ENCODE data around the gene ACTN2.

ACTN2 gene

GRCh38 chr1:236692742-236693141 is 6.4 kb downstream of the ACTN2 start:
- no peak overlapping the region for H3K9ac ChIP-seq (ENCODE audit: low read depth, low read length)
- H3K9me3 ChIP-seq (ENCODE audit: control insufficient read depth, insufficient read depth, low read length) = no peaks in the 10 kb centered on the region
- no peaks in the 10 kb centered on the region for H3K4me1 ChIP-seq (ENCODE audit: control insufficient read depth, insufficient read depth, low read length)
- H3K36me3 ChIP-seq (ENCODE audit: control insufficient read depth, insufficient read depth, low read length) = no peaks in the 10 kb centered on the region
- peaks cover 3% of the 10 kb centered on the region for H3K27me3 ChIP-seq (ENCODE audit: control insufficient read depth, insufficient read depth, low read length)
- no peak overlapping the region for H3K4me3 ChIP-seq (ENCODE audit: low read depth, low read length)

DNA sequence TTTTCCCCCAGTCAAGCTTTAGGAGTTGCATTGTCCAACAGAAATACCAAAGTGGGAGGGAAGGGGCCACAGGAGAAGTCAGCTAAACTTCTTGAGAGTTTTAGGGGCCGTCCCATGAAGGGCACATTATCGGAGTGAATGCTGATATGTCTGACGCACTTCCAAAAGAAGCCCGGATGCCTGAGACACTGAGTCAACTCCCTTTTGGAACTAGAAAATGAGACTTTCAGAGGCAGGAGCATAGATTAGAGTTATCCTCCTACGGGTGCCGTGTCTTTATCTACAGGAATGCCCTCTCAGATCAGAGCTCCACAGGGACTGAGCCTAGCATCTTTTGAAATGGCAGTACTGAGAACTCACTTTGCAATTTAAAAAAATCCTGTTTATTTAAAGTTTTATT is 13.1 kb downstream of the ACTN2 start:
- no peaks in the 10 kb centered on the region for H3K36me3 ChIP-seq (ENCODE audit: control insufficient read depth, insufficient read depth, low read length)
- no peak overlapping the region for H3K9ac ChIP-seq (ENCODE audit: low read depth, low read length)
- no peaks in the 10 kb centered on the region for H3K4me1 ChIP-seq (ENCODE audit: control insufficient read depth, insufficient read depth, low read length)
- no peak overlapping the region for H3K4me3 ChIP-seq (ENCODE audit: low read depth, low read length)
- H3K27me3 ChIP-seq (ENCODE audit: control insufficient read depth, insufficient read depth, low read length) = no peaks in the 10 kb centered on the region
- H3K9me3 ChIP-seq (ENCODE audit: control insufficient read depth, insufficient read depth, low read length) = no peaks in the 10 kb centered on the region

DNA sequence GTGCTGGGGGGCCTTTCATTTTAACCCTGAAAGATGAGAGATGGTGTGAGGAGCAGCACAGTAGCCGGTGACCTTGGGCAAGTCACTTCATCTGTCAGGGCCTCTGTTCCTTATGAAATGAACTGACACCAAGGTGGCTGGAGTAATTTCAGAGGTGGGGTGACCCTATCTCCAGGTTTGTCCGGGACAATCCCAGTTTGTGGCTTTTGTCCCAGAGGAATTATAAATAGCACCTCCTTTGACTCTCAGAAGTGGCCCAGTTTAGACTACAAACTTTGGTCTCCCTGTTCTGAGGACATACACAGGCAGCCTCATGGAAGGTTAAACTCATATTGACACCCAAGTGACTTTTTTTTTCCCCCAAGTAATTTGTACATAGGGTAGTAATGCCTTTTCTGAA is 14.6 kb downstream of the ACTN2 start:
- no peak overlapping the region for H3K4me3 ChIP-seq (ENCODE audit: low read depth, low read length)
- H3K9me3 ChIP-seq (ENCODE audit: control insufficient read depth, insufficient read depth, low read length) = no peaks in the 10 kb centered on the region
- H3K27me3 ChIP-seq (ENCODE audit: control insufficient read depth, insufficient read depth, low read length) = no peaks in the 10 kb centered on the region
- no peaks in the 10 kb centered on the region for H3K36me3 ChIP-seq (ENCODE audit: control insufficient read depth, insufficient read depth, low read length)
- H3K4me1 ChIP-seq (ENCODE audit: control insufficient read depth, insufficient read depth, low read length) = no peaks in the 10 kb centered on the region
- no peak overlapping the region for H3K9ac ChIP-seq (ENCODE audit: low read depth, low read length)

GRCh38 chr1:236701782-236702181 is 15.5 kb downstream of the ACTN2 start:
- Histone ChIP-seq H3K36me3 (ENCODE audit: control insufficient read depth, insufficient read depth, low read length) (no peaks in the 10 kb centered on the region), H3K9me3 (ENCODE audit: control insufficient read depth, insufficient read depth, low read length) (no peaks in the 10 kb centered on the region), H3K27me3 (ENCODE audit: control insufficient read depth, insufficient read depth, low read length) (no peaks in the 10 kb centered on the region), H3K9ac (ENCODE audit: low read depth, low read length) (no peak overlapping the region), H3K4me3 (ENCODE audit: low read depth, low read length) (no peak overlapping the region), H3K4me1 (ENCODE audit: control insufficient read depth, insufficient read depth, low read length) (no peaks in the 10 kb centered on the region)

GRCh38 chr1:236702791-236703394 is 16.6 kb downstream of the ACTN2 start:
- no peaks in the 10 kb centered on the region for H3K27me3 ChIP-seq (ENCODE audit: control insufficient read depth, insufficient read depth, low read length)
- no peaks in the 10 kb centered on the region for H3K4me1 ChIP-seq (ENCODE audit: control insufficient read depth, insufficient read depth, low read length)
- H3K4me3 ChIP-seq (ENCODE audit: low read depth, low read length) = no peak overlapping the region
- no peaks in the 10 kb centered on the region for H3K36me3 ChIP-seq (ENCODE audit: control insufficient read depth, insufficient read depth, low read length)
- H3K9me3 ChIP-seq (ENCODE audit: control insufficient read depth, insufficient read depth, low read length) = no peaks in the 10 kb centered on the region
- H3K9ac ChIP-seq (ENCODE audit: low read depth, low read length) = no peak overlapping the region

GRCh38 chr1:236705771-236706170 is 19.5 kb downstream of the ACTN2 start:
- Histone ChIP-seq H3K27me3 (ENCODE audit: control insufficient read depth, insufficient read depth, low read length) (no peaks in the 10 kb centered on the region), H3K4me3 (ENCODE audit: low read depth, low read length) (no peak overlapping the region)

DNA sequence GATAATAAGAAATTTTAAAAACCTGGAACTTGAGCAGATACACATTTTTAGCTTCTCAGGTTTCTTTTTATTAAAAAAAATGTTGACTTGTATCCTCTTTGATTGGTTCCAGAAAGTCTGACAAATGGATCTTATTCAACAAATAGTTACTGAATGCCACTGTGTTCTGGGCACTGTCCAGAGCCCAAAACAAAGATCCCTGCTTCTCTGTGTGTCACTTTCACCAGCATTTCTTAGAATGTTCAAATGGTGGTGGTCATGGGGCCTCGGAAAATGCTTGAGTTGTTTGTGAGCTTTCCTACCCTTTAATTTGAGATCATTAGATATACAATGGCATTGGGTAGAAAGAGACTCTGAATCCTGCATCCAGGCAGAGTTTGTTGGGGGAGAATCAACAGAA is 19.9 kb downstream of the ACTN2 start:
- Histone ChIP-seq H3K36me3 (ENCODE audit: control insufficient read depth, insufficient read depth, low read length) (no peaks in the 10 kb centered on the region), H3K4me3 (ENCODE audit: low read depth, low read length) (no peak overlapping the region), H3K27me3 (ENCODE audit: control insufficient read depth, insufficient read depth, low read length) (no peaks in the 10 kb centered on the region), H3K4me1 (ENCODE audit: control insufficient read depth, insufficient read depth, low read length) (no peaks in the 10 kb centered on the region), H3K9me3 (ENCODE audit: control insufficient read depth, insufficient read depth, low read length) (no peaks in the 10 kb centered on the region), H3K9ac (ENCODE audit: low read depth, low read length) (no peak overlapping the region)

More at GRCh38 chr1:236705771-236706170, 19.5 kb downstream of the ACTN2 start:
- Histone ChIP-seq H3K4me1 (ENCODE audit: control insufficient read depth, insufficient read depth, low read length) (no peaks in the 10 kb centered on the region), H3K9me3 (ENCODE audit: control insufficient read depth, insufficient read depth, low read length) (no peaks in the 10 kb centered on the region), H3K36me3 (ENCODE audit: control insufficient read depth, insufficient read depth, low read length) (no peaks in the 10 kb centered on the region), H3K9ac (ENCODE audit: low read depth, low read length) (no peak overlapping the region)

GRCh38 chr1:236710328-236710892 is 24.1 kb downstream of the ACTN2 start:
- Histone ChIP-seq H3K4me1 (ENCODE audit: control insufficient read depth, insufficient read depth, low read length) (no peaks in the 10 kb centered on the region), H3K27me3 (ENCODE audit: control insufficient read depth, insufficient read depth, low read length) (no peaks in the 10 kb centered on the region), H3K4me3 (ENCODE audit: low read depth, low read length) (no peak overlapping the region), H3K9ac (ENCODE audit: low read depth, low read length) (no peak overlapping the region), H3K9me3 (ENCODE audit: control insufficient read depth, insufficient read depth, low read length) (no peaks in the 10 kb centered on the region), H3K36me3 (ENCODE audit: control insufficient read depth, insufficient read depth, low read length) (no peaks in the 10 kb centered on the region)

DNA sequence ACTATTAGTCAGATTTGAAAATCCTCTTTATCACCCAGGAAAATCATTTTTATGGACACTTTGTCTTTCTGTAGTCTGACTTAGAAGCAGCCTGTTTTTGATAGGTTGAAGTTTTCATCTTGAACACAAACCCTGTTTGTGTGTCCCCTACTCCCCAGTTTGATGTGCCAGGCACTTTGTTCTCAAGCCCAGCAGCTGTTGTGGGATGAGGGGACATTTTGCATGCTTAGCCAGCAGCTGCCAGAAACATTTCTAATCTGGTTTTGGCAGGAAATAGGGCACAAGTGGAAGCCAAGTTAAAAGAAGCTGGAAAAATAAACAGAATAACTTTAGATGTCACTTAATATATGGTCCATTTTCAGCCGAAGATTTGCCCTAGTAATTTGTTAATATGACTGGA is 29.9 kb downstream of the ACTN2 start:
- no peak overlapping the region for H3K4me3 ChIP-seq (ENCODE audit: low read depth, low read length)
- no peaks in the 10 kb centered on the region for H3K36me3 ChIP-seq (ENCODE audit: control insufficient read depth, insufficient read depth, low read length)
- H3K27me3 ChIP-seq (ENCODE audit: control insufficient read depth, insufficient read depth, low read length) = no peaks in the 10 kb centered on the region
- H3K9me3 ChIP-seq (ENCODE audit: control insufficient read depth, insufficient read depth, low read length) = no peaks in the 10 kb centered on the region
- H3K9ac ChIP-seq (ENCODE audit: low read depth, low read length) = no peak overlapping the region
- no peaks in the 10 kb centered on the region for H3K4me1 ChIP-seq (ENCODE audit: control insufficient read depth, insufficient read depth, low read length)

- Histone ChIP-seq H3K9me3 (ENCODE audit: control insufficient read depth, insufficient read depth, low read length) (no peaks in the 10 kb centered on the region), H3K9ac (ENCODE audit: low read depth, low read length) (no peak overlapping the region), H3K36me3 (ENCODE audit: control insufficient read depth, insufficient read depth, low read length) (no peaks in the 10 kb centered on the region), H3K4me3 (ENCODE audit: low read depth, low read length) (no peak overlapping the region), H3K4me1 (ENCODE audit: control insufficient read depth, insufficient read depth, low read length) (no peaks in the 10 kb centered on the region), H3K27me3 (ENCODE audit: control insufficient read depth, insufficient read depth, low read length) (no peaks in the 10 kb centered on the region)
Observed at GRCh38 chr1:236717811-236718210, 31.5 kb downstream of the ACTN2 start.

- Histone ChIP-seq H3K36me3 (ENCODE audit: control insufficient read depth, insufficient read depth, low read length) (no peaks in the 10 kb centered on the region), H3K9me3 (ENCODE audit: control insufficient read depth, insufficient read depth, low read length) (no peaks in the 10 kb centered on the region), H3K4me3 (ENCODE audit: low read depth, low read length) (no peak overlapping the region)
Observed at GRCh38 chr1:236718328-236718727, 32.0 kb downstream of the ACTN2 start.

DNA sequence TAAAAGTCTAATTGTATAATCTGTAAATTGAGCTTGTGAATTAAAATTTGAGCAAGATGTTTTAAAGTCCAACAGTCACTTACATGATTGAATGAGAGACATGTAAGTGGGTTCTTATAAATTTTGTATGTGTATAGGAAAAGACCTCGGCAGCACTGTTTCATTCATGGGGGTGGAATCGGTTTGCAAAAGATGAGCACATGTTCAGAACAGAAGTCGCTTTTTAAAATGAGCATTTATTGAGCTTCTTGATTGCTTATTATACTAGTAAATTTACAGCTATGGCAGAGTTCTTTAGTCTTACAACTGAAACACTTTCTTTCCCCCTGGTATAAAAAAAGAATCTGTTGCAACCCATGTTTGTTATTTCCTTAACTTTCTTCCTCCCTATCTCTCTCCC is 33.9 kb downstream of the ACTN2 start:
- H3K9me3 ChIP-seq (ENCODE audit: control insufficient read depth, insufficient read depth, low read length) = no peaks in the 10 kb centered on the region
- H3K4me3 ChIP-seq (ENCODE audit: low read depth, low read length) = no peak overlapping the region
- no peak overlapping the region for H3K9ac ChIP-seq (ENCODE audit: low read depth, low read length)
- H3K36me3 ChIP-seq (ENCODE audit: control insufficient read depth, insufficient read depth, low read length) = no peaks in the 10 kb centered on the region
- H3K27me3 ChIP-seq (ENCODE audit: control insufficient read depth, insufficient read depth, low read length) = no peaks in the 10 kb centered on the region
- H3K4me1 ChIP-seq (ENCODE audit: control insufficient read depth, insufficient read depth, low read length) = no peaks in the 10 kb centered on the region

More at GRCh38 chr1:236718328-236718727, 32.0 kb downstream of the ACTN2 start:
- Histone ChIP-seq H3K4me1 (ENCODE audit: control insufficient read depth, insufficient read depth, low read length) (no peaks in the 10 kb centered on the region), H3K9ac (ENCODE audit: low read depth, low read length) (no peak overlapping the region), H3K27me3 (ENCODE audit: control insufficient read depth, insufficient read depth, low read length) (no peaks in the 10 kb centered on the region)

All from iPS-15b (cell line).